ENCODE results near the gene NEK11. TPM values are rescaled to one million over a fixed set of nuclear protein-coding genes. Genes with fewer than 3 reads are reported as not detected.
A peak's percentile ranks its signal among the peaks of the same experiment; 100 is the strongest.

Gene NEK11
- total RNA-seq (2014; rRNA removed; shearing (Covaris generic); ENCODE audit: low replicate concordance) = 2.5 and 2.6 TPM in 2 replicates

GRCh38 chr3:131026321-131027151 lies at the start of gene NEK11, which contains the start of gene ASTE1:
NEK11 (plus strand) TSS chr3:131026877; CDS start chr3:131029709, 2,832 bp downstream.
ASTE1 (minus strand) TSS chr3:131026825; CDS start chr3:131025306, 1,519 bp downstream.
- peak within 1 kb of the TSS; percentile 92 for H3K4me2 ChIP-seq (ENCODE audit: low read depth, low read length, poor library complexity, severe bottlenecking)
- peak within 1 kb of the TSS; percentile 83 for H3K4me3 ChIP-seq (ENCODE audit: low read length)

GRCh38 chr3:130979117-130979516 lies 47.6 kb upstream of the NEK11 start:
- no peaks in the 10 kb centered on the region for H3K27me3 ChIP-seq (ENCODE audit: low read length)
- H3K4me1 ChIP-seq (ENCODE audit: low read length) = peaks cover 26% of the 10 kb centered on the region
- DNase-seq = no peak
- no peak overlapping the region for H3K9ac ChIP-seq (ENCODE audit: low read length)
- H4K20me1 ChIP-seq (ENCODE audit: insufficient read depth, low read depth, low read length) = no peaks in the 10 kb centered on the region
- H2AFZ ChIP-seq (ENCODE audit: low read length) = no peak overlapping the region
- no peaks in the 10 kb centered on the region for H3K9me2 ChIP-seq (replicated peaks; ENCODE audit: insufficient read depth, low read length)
- H3K27ac ChIP-seq (ENCODE audit: low read length) = no peak overlapping the region
- H3K79me2 ChIP-seq (ENCODE audit: low read length) = peaks cover 87% of the 10 kb centered on the region
- no peak overlapping the region for H3K4me3 ChIP-seq (ENCODE audit: low read length)
- H3K9me3 ChIP-seq (ENCODE audit: low read length) = no peaks in the 10 kb centered on the region
- H3K4me2 ChIP-seq (ENCODE audit: low read depth, low read length, poor library complexity, severe bottlenecking) = no peak overlapping the region
- H3K36me3 ChIP-seq (ENCODE audit: insufficient read depth, low read length) = peaks cover 85% of the 10 kb centered on the region

More at GRCh38 chr3:131026321-131027151, at the start of gene NEK11, which contains the start of gene ASTE1:
- H3K79me2 ChIP-seq (ENCODE audit: low read length) = peaks cover 41% of the 10 kb centered on the region
- no peaks in the 10 kb centered on the region for H4K20me1 ChIP-seq (ENCODE audit: insufficient read depth, low read depth, low read length)
- H3K9me3 ChIP-seq (ENCODE audit: low read length) = no peaks in the 10 kb centered on the region
- H3K27me3 ChIP-seq (ENCODE audit: low read length) = no peaks in the 10 kb centered on the region
- peak within 1 kb of the TSS; percentile 86 for H3K9ac ChIP-seq (ENCODE audit: low read length)
- H3K27ac ChIP-seq (ENCODE audit: low read length) = peak within 1 kb of the TSS; percentile 76
- H3K4me1 ChIP-seq (ENCODE audit: low read length) = peaks cover 31% of the 10 kb centered on the region
- H3K36me3 ChIP-seq (ENCODE audit: insufficient read depth, low read length) = peaks cover 11% of the 10 kb centered on the region
- DNase-seq = peak; percentile 94
- H2AFZ ChIP-seq (ENCODE audit: low read length) = peak within 1 kb of the TSS; percentile 86
- H3K9me2 ChIP-seq (replicated peaks; ENCODE audit: insufficient read depth, low read length) = no peaks in the 10 kb centered on the region

GRCh38 chr3:130981469-130981868 lies 45.2 kb upstream of the NEK11 start:
- no peak for DNase-seq
- H3K27me3 ChIP-seq (ENCODE audit: low read length) = no peaks in the 10 kb centered on the region
- peaks cover 79% of the 10 kb centered on the region for H3K36me3 ChIP-seq (ENCODE audit: insufficient read depth, low read length)
- no peak overlapping the region for H2AFZ ChIP-seq (ENCODE audit: low read length)
- H3K4me3 ChIP-seq (ENCODE audit: low read length) = no peak overlapping the region
- no peaks in the 10 kb centered on the region for H4K20me1 ChIP-seq (ENCODE audit: insufficient read depth, low read depth, low read length)
- H3K27ac ChIP-seq (ENCODE audit: low read length) = peak overlapping the region; percentile 51; the same call in 1 of the 2 replicates
- H3K9ac ChIP-seq (ENCODE audit: low read length) = no peak overlapping the region
- no peaks in the 10 kb centered on the region for H3K9me3 ChIP-seq (ENCODE audit: low read length)
- H3K4me1 ChIP-seq (ENCODE audit: low read length) = peaks cover 26% of the 10 kb centered on the region
- H3K79me2 ChIP-seq (ENCODE audit: low read length) = peaks cover 90% of the 10 kb centered on the region
- no peak overlapping the region for H3K4me2 ChIP-seq (ENCODE audit: low read depth, low read length, poor library complexity, severe bottlenecking)
- no peaks in the 10 kb centered on the region for H3K9me2 ChIP-seq (replicated peaks; ENCODE audit: insufficient read depth, low read length)

GRCh38 chr3:130990282-130990681 lies 36.4 kb upstream of the NEK11 start:
- no peak for DNase-seq
- H2AFZ ChIP-seq (ENCODE audit: low read length) = no peak overlapping the region
- peak overlapping the region; percentile 24; the same call in 1 of the 2 replicates for H3K27ac ChIP-seq (ENCODE audit: low read length)
- H3K4me1 ChIP-seq (ENCODE audit: low read length) = no peaks in the 10 kb centered on the region
- H3K9me2 ChIP-seq (replicated peaks; ENCODE audit: insufficient read depth, low read length) = no peaks in the 10 kb centered on the region
- H3K4me2 ChIP-seq (ENCODE audit: low read depth, low read length, poor library complexity, severe bottlenecking) = no peak overlapping the region
- no peaks in the 10 kb centered on the region for H3K27me3 ChIP-seq (ENCODE audit: low read length)
- peaks cover 69% of the 10 kb centered on the region for H3K36me3 ChIP-seq (ENCODE audit: insufficient read depth, low read length)
- H4K20me1 ChIP-seq (ENCODE audit: insufficient read depth, low read depth, low read length) = peaks cover 5% of the 10 kb centered on the region; the same call in 1 of the 2 replicates
- H3K9ac ChIP-seq (ENCODE audit: low read length) = no peak overlapping the region
- H3K79me2 ChIP-seq (ENCODE audit: low read length) = peaks cover 57% of the 10 kb centered on the region
- no peak overlapping the region for H3K4me3 ChIP-seq (ENCODE audit: low read length)
- H3K9me3 ChIP-seq (ENCODE audit: low read length) = no peaks in the 10 kb centered on the region

- Histone ChIP-seq H3K36me3 (ENCODE audit: insufficient read depth, low read length) (peaks cover 69% of the 10 kb centered on the region), H3K4me1 (ENCODE audit: low read length) (no peaks in the 10 kb centered on the region), H3K4me2 (ENCODE audit: low read depth, low read length, poor library complexity, severe bottlenecking) (no peak overlapping the region), H3K79me2 (ENCODE audit: low read length) (peaks cover 51% of the 10 kb centered on the region), H3K9me2 (replicated peaks; ENCODE audit: insufficient read depth, low read length) (no peaks in the 10 kb centered on the region), H4K20me1 (ENCODE audit: insufficient read depth, low read depth, low read length) (peaks cover 5% of the 10 kb centered on the region; the same call in 1 of the 2 replicates), H3K9ac (ENCODE audit: low read length) (no peak overlapping the region), H3K4me3 (ENCODE audit: low read length) (no peak overlapping the region), H2AFZ (ENCODE audit: low read length) (no peak overlapping the region), H3K27me3 (ENCODE audit: low read length) (no peaks in the 10 kb centered on the region), H3K9me3 (ENCODE audit: low read length) (no peaks in the 10 kb centered on the region), H3K27ac (ENCODE audit: low read length) (no peak overlapping the region)
- DNase-seq = no peak
Observed at GRCh38 chr3:130991126-130991525, 35.6 kb upstream of the NEK11 start.

GRCh38 chr3:130992344-130992743 lies 34.3 kb upstream of the NEK11 start:
- H3K79me2 ChIP-seq (ENCODE audit: low read length) = peaks cover 47% of the 10 kb centered on the region
- DNase-seq = no peak
- H3K9ac ChIP-seq (ENCODE audit: low read length) = no peak overlapping the region
- peaks cover 73% of the 10 kb centered on the region for H3K36me3 ChIP-seq (ENCODE audit: insufficient read depth, low read length)
- H3K9me3 ChIP-seq (ENCODE audit: low read length) = no peaks in the 10 kb centered on the region
- H3K27ac ChIP-seq (ENCODE audit: low read length) = no peak overlapping the region
- H3K9me2 ChIP-seq (replicated peaks; ENCODE audit: insufficient read depth, low read length) = no peaks in the 10 kb centered on the region
- no peaks in the 10 kb centered on the region for H3K4me1 ChIP-seq (ENCODE audit: low read length)
- no peak overlapping the region for H2AFZ ChIP-seq (ENCODE audit: low read length)
- no peaks in the 10 kb centered on the region for H3K27me3 ChIP-seq (ENCODE audit: low read length)
- H3K4me2 ChIP-seq (ENCODE audit: low read depth, low read length, poor library complexity, severe bottlenecking) = no peak overlapping the region
- H4K20me1 ChIP-seq (ENCODE audit: insufficient read depth, low read depth, low read length) = peaks cover 5% of the 10 kb centered on the region; the same call in 1 of the 2 replicates
- H3K4me3 ChIP-seq (ENCODE audit: low read length) = no peak overlapping the region

GRCh38 chr3:130997289-130997688 lies 29.4 kb upstream of the NEK11 start:
- peaks cover 75% of the 10 kb centered on the region for H3K36me3 ChIP-seq (ENCODE audit: insufficient read depth, low read length)
- H3K79me2 ChIP-seq (ENCODE audit: low read length) = peaks cover 33% of the 10 kb centered on the region; the same call in 1 of the 2 replicates
- no peak overlapping the region for H2AFZ ChIP-seq (ENCODE audit: low read length)
- H3K4me2 ChIP-seq (ENCODE audit: low read depth, low read length, poor library complexity, severe bottlenecking) = no peak overlapping the region
- H3K9ac ChIP-seq (ENCODE audit: low read length) = no peak overlapping the region
- DNase-seq = no peak
- no peaks in the 10 kb centered on the region for H3K9me3 ChIP-seq (ENCODE audit: low read length)
- no peak overlapping the region for H3K4me3 ChIP-seq (ENCODE audit: low read length)
- H3K4me1 ChIP-seq (ENCODE audit: low read length) = no peaks in the 10 kb centered on the region
- H3K9me2 ChIP-seq (replicated peaks; ENCODE audit: insufficient read depth, low read length) = no peaks in the 10 kb centered on the region
- no peaks in the 10 kb centered on the region for H3K27me3 ChIP-seq (ENCODE audit: low read length)
- H3K27ac ChIP-seq (ENCODE audit: low read length) = no peak overlapping the region
- no peaks in the 10 kb centered on the region; the same call in 1 of the 2 replicates for H4K20me1 ChIP-seq (ENCODE audit: insufficient read depth, low read depth, low read length)

GRCh38 chr3:131001071-131001470 lies 25.6 kb upstream of the NEK11 start:
- Histone ChIP-seq H3K27ac (ENCODE audit: low read length) (0 out of 2 replicates have a peak overlapping the region, but pooled peaks have one; percentile 3), H3K79me2 (ENCODE audit: low read length) (peaks cover 55% of the 10 kb centered on the region), H3K36me3 (ENCODE audit: insufficient read depth, low read length) (peaks cover 70% of the 10 kb centered on the region), H3K9me2 (replicated peaks; ENCODE audit: insufficient read depth, low read length) (no peaks in the 10 kb centered on the region), H3K4me3 (ENCODE audit: low read length) (no peak overlapping the region), H3K4me1 (ENCODE audit: low read length) (no peaks in the 10 kb centered on the region), H3K9ac (ENCODE audit: low read length) (no peak overlapping the region), H3K4me2 (ENCODE audit: low read depth, low read length, poor library complexity, severe bottlenecking) (no peak overlapping the region), H2AFZ (ENCODE audit: low read length) (no peak overlapping the region), H3K27me3 (ENCODE audit: low read length) (no peaks in the 10 kb centered on the region), H3K9me3 (ENCODE audit: low read length) (no peaks in the 10 kb centered on the region), H4K20me1 (ENCODE audit: insufficient read depth, low read depth, low read length) (no peaks in the 10 kb centered on the region)
- no peak for DNase-seq
